GM23338 (cell line): Measurements from ENCODE around the gene HMGXB3. TPM values are rescaled to one million over a fixed set of nuclear protein-coding genes. Genes with fewer than 3 reads are reported as not detected.

Source experiments
- ATAC-seq: fragments of 200-7000 bp; cut with Tn5 transposase; 3 replicates; pipeline ENCODE4 v1.9.1; 2020
- DNase-seq: peaks from one replicate; pipeline ENCODE4 v3.0.0-alpha.2; 2015; ENCODE audit warnings: low spot score
- H2AFZ ChIP-seq: fragments of 200-600 bp; sonication (generic); 2 replicates; pipeline ENCODE4 v1.8.0; 2016; ENCODE audit warnings: antibody characterized with exemption, mild to moderate bottlenecking, moderate library complexity
- H3F3A ChIP-seq: fragments of 200-600 bp; sonication (generic); replicated peaks from 2 replicates; pipeline ENCODE4 v1.8.0; 2017; ENCODE audit warnings: antibody characterized with exemption, mixed run types, low read depth
- H3K27ac ChIP-seq: fragments of 200-600 bp; sonication (generic); 2 replicates; pipeline ENCODE4 v1.6.1; 2016; ENCODE audit warnings: low read depth
- H3K27me3 ChIP-seq: fragments of 200-600 bp; sonication (generic); 2 replicates; pipeline ENCODE4 v1.8.0; 2016; ENCODE audit warnings: mild to moderate bottlenecking, mixed run types, moderate library complexity; ENCODE audit not compliant: insufficient read depth
- H3K36me3 ChIP-seq: fragments of 200-600 bp; sonication (generic); 2 replicates; pipeline ENCODE4 v1.8.0; 2016; ENCODE audit warnings: mild to moderate bottlenecking; ENCODE audit not compliant: insufficient read depth
- H3K4me1 ChIP-seq: fragments of 200-600 bp; sonication (generic); 2 replicates; pipeline ENCODE4 v1.8.0; 2016; ENCODE audit warnings: mild to moderate bottlenecking, moderate library complexity; ENCODE audit not compliant: insufficient read depth
- H3K4me2 ChIP-seq: fragments of 200-600 bp; sonication (generic); 2 replicates; pipeline ENCODE4 v1.7.1; 2017; ENCODE audit warnings: mixed run types
- H3K4me3 ChIP-seq: fragments of 200-600 bp; sonication (generic); 2 replicates; pipeline ENCODE4 v1.6.1; 2016; ENCODE audit warnings: mixed run types
- H3K79me2 ChIP-seq: fragments of 200-600 bp; sonication (generic); replicated peaks from 2 replicates; pipeline ENCODE4 v1.8.0; 2017; ENCODE audit warnings: mild to moderate bottlenecking; ENCODE audit not compliant: insufficient read depth
- H3K9me2 ChIP-seq: fragments of 200-600 bp; sonication (generic); 2 replicates; pipeline ENCODE4 v1.8.0; 2017; ENCODE audit not compliant: insufficient read depth
- H4K20me1 ChIP-seq: fragments of 200-600 bp; sonication (generic); replicated peaks from 2 replicates; pipeline ENCODE4 v1.8.0; 2017; ENCODE audit warnings: mild to moderate bottlenecking; ENCODE audit not compliant: insufficient read depth
- H3K27ac Mint-ChIP-seq: 2 replicates; pipeline ENCODE4 v1.8.0; 2020; ENCODE audit warnings: inconsistent platforms, mild to moderate bottlenecking, moderate library complexity, mixed read lengths
- H3K27me3 Mint-ChIP-seq: 3 replicates; pipeline ENCODE4 v1.8.0; 2022; ENCODE audit warnings: low read depth, mild to moderate bottlenecking, moderate library complexity, mixed read lengths, inconsistent platforms; ENCODE audit not compliant: insufficient read depth, poor library complexity
- H3K36me3 Mint-ChIP-seq: 3 replicates; pipeline ENCODE4 v1.8.0; 2021; ENCODE audit warnings: low read depth, mild to moderate bottlenecking, inconsistent platforms, moderate library complexity, mixed read lengths
- H3K4me1 Mint-ChIP-seq: 3 replicates; pipeline ENCODE4 v1.8.0; 2020; ENCODE audit warnings: mild to moderate bottlenecking, inconsistent platforms, mixed read lengths
- H3K4me3 Mint-ChIP-seq: 3 replicates; pipeline ENCODE4 v1.8.0; 2021; ENCODE audit warnings: moderate library complexity, mild to moderate bottlenecking, inconsistent platforms, mixed read lengths
- H3K9me3 Mint-ChIP-seq: 3 replicates; pipeline ENCODE4 v1.8.0; 2020; ENCODE audit warnings: moderate library complexity, mild to moderate bottlenecking, inconsistent platforms, mixed read lengths
- CREB1 ChIP-seq: fragments of 250-450 bp; sonication (Bioruptor Pico); IDR thresholded peaks from 2 replicates; pipeline ENCODE4 v1.5.0; 2020; ENCODE audit warnings: low read depth, mild to moderate bottlenecking, moderate library complexity
- EZH2 ChIP-seq: fragments of 200-600 bp; sonication (generic); IDR thresholded peaks from one replicate; pipeline ENCODE4 v1.8.0; 2017; ENCODE audit warnings: antibody characterized with exemption, mild to moderate bottlenecking, low read depth; ENCODE audit not compliant: unreplicated experiment
- JUNB ChIP-seq: IDR thresholded peaks from one replicate; pipeline ENCODE4 v1.6.1; 2016; ENCODE audit warnings: antibody characterized with exemption; ENCODE audit not compliant: unreplicated experiment
- NANOG ChIP-seq: IDR thresholded peaks from 2 replicates; pipeline ENCODE4 v1.6.1; 2016; ENCODE audit warnings: antibody characterized with exemption, borderline replicate concordance
- POLR2AphosphoS5 ChIP-seq: IDR thresholded peaks from 2 replicates; pipeline ENCODE4 v1.6.1; 2016; ENCODE audit warnings: antibody characterized with exemption, low read depth
- ZNF114 ChIP-seq: fragments of 250-450 bp; sonication (Bioruptor Pico); IDR thresholded peaks from 2 replicates; pipeline ENCODE4 v1.5.0; 2020; ENCODE audit warnings: mild to moderate bottlenecking, moderate library complexity
- ZNF331 ChIP-seq: fragments of 250-450 bp; sonication (Bioruptor Pico); IDR thresholded peaks from 2 replicates; pipeline ENCODE4 v1.5.0; 2020; ENCODE audit warnings: low read depth, mild to moderate bottlenecking, moderate library complexity
- polyA plus RNA-seq: library from polyadenylated mRNA; unstranded; fragments of >200 nt; fragmentation: Nextera tagmentation; extraction: Ambion mirVana; gene quantifications from 2 replicates; pipeline ENCODE4 v1.2.1, GENCODE V29; 2016
- total RNA-seq: library from RNA; depleted of rRNA; stranded (reverse); fragments of >200 nt; shearing (Covaris generic); gene quantifications from 2 replicates; pipeline ENCODE4 v1.2.3, GENCODE V29; 2014
- TF ChIP-seq, protein P1 (sequence below): IDR thresholded peaks from one replicate; pipeline ENCODE4 v1.6.1; 2018; ENCODE audit warnings: antibody characterized with exemption; ENCODE audit not compliant: unreplicated experiment
- TF ChIP-seq, protein P2 (sequence below), 2 experiments: fragments of 200-600 bp in 1 of 2; sonication (generic) in 1 of 2; conservative IDR thresholded peaks; 2 replicates each; pipeline versions ENCODE4 v1.5.1 to v1.6.1; 2016 to 2017; ENCODE audit warnings: antibody characterized with exemption in 2 of 2, low read depth in 2 of 2, mild to moderate bottlenecking in 2 of 2, moderate library complexity in 1 of 2
- TF ChIP-seq, protein P3 (sequence below): fragments of 250-450 bp; sonication (Bioruptor Pico); IDR thresholded peaks from 2 replicates; pipeline ENCODE4 v1.5.0; 2020; ENCODE audit warnings: mild to moderate bottlenecking, moderate library complexity

The HMGXB3 gene
- total and polyA plus RNA-seq, 2 experiments from 2014 or later, result 9.4 to 37.9 TPM

DNA sequence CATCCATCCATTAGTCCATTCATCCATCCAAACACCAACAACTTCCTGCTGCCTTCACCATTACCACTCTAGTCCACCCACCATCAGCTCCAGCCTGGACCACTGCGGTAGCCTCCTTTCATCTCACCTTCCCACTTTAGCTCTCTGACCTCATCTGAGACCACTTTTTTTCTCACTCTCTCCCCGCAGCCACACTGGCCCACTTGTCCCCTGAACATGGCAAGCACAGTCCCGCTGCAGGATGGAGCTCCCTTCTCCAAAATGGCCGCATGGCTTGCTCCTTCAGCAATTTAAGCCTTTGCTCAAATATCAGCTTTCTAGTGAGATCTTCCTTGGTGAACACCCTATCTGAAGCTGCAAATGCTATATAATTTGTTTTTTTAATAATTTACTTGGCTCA, 74.7 kb downstream of the HMGXB3 start:
- Histone ChIP-seq H3K4me2 (no peak overlapping the region), H3K79me2 (no peaks in the 10 kb centered on the region), H3K4me3 (no peak overlapping the region), H3K36me3 (no peaks in the 10 kb centered on the region), H3K4me1 (no peaks in the 10 kb centered on the region), H3F3A (no peaks in the 10 kb centered on the region), H2AFZ (no peak overlapping the region), H3K27ac (no peak overlapping the region), H4K20me1 (no peaks in the 10 kb centered on the region), H3K27me3 (no peaks in the 10 kb centered on the region), H3K9me2 (peaks cover 4% of the 10 kb centered on the region; the same call in 1 of the 2 replicates)
- no peak for DNase-seq
- TF ChIP-seq, protein P1, sequence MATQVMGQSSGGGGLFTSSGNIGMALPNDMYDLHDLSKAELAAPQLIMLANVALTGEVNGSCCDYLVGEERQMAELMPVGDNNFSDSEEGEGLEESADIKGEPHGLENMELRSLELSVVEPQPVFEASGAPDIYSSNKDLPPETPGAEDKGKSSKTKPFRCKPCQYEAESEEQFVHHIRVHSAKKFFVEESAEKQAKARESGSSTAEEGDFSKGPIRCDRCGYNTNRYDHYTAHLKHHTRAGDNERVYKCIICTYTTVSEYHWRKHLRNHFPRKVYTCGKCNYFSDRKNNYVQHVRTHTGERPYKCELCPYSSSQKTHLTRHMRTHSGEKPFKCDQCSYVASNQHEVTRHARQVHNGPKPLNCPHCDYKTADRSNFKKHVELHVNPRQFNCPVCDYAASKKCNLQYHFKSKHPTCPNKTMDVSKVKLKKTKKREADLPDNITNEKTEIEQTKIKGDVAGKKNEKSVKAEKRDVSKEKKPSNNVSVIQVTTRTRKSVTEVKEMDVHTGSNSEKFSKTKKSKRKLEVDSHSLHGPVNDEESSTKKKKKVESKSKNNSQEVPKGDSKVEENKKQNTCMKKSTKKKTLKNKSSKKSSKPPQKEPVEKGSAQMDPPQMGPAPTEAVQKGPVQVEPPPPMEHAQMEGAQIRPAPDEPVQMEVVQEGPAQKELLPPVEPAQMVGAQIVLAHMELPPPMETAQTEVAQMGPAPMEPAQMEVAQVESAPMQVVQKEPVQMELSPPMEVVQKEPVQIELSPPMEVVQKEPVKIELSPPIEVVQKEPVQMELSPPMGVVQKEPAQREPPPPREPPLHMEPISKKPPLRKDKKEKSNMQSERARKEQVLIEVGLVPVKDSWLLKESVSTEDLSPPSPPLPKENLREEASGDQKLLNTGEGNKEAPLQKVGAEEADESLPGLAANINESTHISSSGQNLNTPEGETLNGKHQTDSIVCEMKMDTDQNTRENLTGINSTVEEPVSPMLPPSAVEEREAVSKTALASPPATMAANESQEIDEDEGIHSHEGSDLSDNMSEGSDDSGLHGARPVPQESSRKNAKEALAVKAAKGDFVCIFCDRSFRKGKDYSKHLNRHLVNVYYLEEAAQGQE, result no peak
- TF ChIP-seq NANOG, result no peak
- TF ChIP-seq, protein P2, sequence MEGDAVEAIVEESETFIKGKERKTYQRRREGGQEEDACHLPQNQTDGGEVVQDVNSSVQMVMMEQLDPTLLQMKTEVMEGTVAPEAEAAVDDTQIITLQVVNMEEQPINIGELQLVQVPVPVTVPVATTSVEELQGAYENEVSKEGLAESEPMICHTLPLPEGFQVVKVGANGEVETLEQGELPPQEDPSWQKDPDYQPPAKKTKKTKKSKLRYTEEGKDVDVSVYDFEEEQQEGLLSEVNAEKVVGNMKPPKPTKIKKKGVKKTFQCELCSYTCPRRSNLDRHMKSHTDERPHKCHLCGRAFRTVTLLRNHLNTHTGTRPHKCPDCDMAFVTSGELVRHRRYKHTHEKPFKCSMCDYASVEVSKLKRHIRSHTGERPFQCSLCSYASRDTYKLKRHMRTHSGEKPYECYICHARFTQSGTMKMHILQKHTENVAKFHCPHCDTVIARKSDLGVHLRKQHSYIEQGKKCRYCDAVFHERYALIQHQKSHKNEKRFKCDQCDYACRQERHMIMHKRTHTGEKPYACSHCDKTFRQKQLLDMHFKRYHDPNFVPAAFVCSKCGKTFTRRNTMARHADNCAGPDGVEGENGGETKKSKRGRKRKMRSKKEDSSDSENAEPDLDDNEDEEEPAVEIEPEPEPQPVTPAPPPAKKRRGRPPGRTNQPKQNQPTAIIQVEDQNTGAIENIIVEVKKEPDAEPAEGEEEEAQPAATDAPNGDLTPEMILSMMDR (conservative IDR thresholded peaks at IDR 0.05; ENCODE audit: low read depth in 2 of 2), result no peak
- TF ChIP-seq CREB1, result no peak
- no peak for TF ChIP-seq EZH2
- TF ChIP-seq, protein P3, sequence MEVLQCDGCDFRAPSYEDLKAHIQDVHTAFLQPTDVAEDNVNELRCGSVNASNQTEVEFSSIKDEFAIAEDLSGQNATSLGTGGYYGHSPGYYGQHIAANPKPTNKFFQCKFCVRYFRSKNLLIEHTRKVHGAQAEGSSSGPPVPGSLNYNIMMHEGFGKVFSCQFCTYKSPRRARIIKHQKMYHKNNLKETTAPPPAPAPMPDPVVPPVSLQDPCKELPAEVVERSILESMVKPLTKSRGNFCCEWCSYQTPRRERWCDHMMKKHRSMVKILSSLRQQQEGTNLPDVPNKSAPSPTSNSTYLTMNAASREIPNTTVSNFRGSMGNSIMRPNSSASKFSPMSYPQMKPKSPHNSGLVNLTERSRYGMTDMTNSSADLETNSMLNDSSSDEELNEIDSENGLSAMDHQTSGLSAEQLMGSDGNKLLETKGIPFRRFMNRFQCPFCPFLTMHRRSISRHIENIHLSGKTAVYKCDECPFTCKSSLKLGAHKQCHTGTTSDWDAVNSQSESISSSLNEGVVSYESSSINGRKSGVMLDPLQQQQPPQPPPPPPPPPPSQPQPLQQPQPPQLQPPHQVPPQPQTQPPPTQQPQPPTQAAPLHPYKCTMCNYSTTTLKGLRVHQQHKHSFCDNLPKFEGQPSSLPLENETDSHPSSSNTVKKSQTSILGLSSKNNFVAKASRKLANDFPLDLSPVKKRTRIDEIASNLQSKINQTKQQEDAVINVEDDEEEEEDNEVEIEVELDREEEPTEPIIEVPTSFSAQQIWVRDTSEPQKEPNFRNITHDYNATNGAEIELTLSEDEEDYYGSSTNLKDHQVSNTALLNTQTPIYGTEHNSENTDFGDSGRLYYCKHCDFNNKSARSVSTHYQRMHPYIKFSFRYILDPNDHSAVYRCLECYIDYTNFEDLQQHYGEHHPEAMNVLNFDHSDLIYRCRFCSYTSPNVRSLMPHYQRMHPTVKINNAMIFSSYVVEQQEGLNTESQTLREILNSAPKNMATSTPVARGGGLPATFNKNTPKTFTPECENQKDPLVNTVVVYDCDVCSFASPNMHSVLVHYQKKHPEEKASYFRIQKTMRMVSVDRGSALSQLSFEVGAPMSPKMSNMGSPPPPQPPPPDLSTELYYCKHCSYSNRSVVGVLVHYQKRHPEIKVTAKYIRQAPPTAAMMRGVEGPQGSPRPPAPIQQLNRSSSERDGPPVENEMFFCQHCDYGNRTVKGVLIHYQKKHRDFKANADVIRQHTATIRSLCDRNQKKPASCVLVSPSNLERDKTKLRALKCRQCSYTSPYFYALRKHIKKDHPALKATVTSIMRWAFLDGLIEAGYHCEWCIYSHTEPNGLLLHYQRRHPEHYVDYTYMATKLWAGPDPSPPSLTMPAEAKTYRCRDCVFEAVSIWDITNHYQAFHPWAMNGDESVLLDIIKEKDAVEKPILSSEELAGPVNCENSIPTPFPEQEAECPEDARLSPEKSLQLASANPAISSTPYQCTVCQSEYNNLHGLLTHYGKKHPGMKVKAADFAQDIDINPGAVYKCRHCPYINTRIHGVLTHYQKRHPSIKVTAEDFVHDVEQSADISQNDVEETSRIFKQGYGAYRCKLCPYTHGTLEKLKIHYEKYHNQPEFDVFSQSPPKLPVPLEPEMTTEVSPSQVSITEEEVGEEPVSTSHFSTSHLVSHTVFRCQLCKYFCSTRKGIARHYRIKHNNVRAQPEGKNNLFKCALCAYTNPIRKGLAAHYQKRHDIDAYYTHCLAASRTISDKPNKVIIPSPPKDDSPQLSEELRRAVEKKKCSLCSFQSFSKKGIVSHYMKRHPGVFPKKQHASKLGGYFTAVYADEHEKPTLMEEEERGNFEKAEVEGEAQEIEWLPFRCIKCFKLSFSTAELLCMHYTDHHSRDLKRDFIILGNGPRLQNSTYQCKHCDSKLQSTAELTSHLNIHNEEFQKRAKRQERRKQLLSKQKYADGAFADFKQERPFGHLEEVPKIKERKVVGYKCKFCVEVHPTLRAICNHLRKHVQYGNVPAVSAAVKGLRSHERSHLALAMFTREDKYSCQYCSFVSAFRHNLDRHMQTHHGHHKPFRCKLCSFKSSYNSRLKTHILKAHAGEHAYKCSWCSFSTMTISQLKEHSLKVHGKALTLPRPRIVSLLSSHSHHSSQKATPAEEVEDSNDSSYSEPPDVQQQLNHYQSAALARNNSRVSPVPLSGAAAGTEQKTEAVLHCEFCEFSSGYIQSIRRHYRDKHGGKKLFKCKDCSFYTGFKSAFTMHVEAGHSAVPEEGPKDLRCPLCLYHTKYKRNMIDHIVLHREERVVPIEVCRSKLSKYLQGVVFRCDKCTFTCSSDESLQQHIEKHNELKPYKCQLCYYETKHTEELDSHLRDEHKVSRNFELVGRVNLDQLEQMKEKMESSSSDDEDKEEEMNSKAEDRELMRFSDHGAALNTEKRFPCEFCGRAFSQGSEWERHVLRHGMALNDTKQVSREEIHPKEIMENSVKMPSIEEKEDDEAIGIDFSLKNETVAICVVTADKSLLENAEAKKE, result no peak
- TF ChIP-seq JUNB, result no peak
- TF ChIP-seq POLR2AphosphoS5, result no peak
- TF ChIP-seq ZNF331, result no peak
- TF ChIP-seq ZNF114, result no peak
- H3K27me3 Mint-ChIP-seq, result peaks cover 4% of the 10 kb centered on the region
- no peak overlapping the region for H3K27ac Mint-ChIP-seq
- no peak for ATAC-seq
- no peaks in the 10 kb centered on the region for H3K9me3 Mint-ChIP-seq
- no peaks in the 10 kb centered on the region for H3K4me1 Mint-ChIP-seq
- H3K36me3 Mint-ChIP-seq, result no peaks in the 10 kb centered on the region
- H3K4me3 Mint-ChIP-seq, result no peak overlapping the region
